Stimulated activated CD8-positive, alpha-beta memory T cell treated with anti-CD3 and anti-CD28 coated beads, Interleukin-12 subunit alpha, Interleukin-12 subunit beta, amount 100 ng/mL, for 4 hours (primary cell): ENCODE measurements around the gene RAD51B.
"Not testable (repeated sequence)": the region's sequence is repeated elsewhere in the genome, so short reads cannot be mapped to it uniquely, and the experiment has no call there.

Experiments
- DNase-seq: peaks from one replicate; pipeline ENCODE4 v3.0.0-alpha.2; 2020; ENCODE audit warnings: low read depth

RAD51B gene

DNA sequence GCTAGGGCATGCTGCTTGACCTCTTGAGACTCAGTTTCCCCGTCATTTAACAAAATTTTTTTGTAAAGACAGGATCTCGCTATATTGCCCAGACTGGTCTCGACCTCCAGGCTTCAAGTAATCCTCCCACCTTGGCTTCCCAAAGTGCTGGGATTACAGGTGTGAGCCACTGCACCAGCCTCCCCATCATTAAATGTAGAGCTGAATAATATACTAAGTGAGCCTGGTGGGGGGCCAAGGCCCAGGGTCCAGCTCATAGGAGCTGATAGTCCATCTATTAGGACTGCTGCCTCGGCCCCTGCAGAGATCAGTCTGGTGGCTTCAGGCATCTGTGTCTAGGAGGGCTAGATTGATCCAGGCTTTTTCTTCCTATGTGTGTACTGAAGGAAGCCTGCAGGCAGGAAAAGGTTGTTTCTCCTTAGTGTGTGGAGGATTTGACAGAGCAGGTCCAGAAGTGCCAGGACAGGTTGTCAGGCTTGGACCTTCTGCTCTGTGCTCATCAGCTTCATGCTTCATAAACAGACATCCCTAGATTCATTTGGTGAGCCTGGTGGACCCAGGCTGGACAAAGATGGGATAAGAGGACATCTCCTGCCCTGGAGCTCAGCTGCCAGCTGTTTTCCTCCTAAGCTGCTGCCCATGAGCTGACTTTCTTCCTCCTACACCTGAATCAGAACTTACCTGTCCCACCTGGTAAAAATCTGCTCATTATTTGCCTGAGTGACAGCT, 837.9 kb downstream of the RAD51B start:
- DNase-seq = no peak

DNA sequence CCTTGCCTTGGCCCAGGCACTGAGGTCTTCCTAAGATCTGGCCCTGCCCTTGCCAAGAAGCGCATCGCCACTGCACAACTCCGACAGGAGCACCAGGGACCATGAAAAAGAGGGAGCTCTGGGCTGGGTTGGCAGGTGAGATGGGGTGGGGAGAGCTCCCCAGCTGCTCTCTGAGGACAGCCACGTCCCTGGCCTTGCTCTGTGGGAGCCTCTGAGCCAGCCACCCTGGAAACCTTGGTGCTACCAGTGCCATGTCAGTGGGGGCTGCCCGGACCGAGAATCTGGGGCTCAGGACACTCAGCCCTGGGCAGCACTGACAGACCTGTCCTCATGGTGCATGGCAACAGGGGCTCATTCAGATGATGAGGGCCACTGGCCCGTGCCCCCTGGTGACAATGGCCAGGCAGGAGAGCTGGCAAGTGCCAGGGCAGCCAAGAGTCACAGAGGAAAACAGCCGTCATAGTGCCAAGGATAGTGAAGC, 838.5 kb downstream of the RAD51B start:
- DNase-seq = no peak

DNA sequence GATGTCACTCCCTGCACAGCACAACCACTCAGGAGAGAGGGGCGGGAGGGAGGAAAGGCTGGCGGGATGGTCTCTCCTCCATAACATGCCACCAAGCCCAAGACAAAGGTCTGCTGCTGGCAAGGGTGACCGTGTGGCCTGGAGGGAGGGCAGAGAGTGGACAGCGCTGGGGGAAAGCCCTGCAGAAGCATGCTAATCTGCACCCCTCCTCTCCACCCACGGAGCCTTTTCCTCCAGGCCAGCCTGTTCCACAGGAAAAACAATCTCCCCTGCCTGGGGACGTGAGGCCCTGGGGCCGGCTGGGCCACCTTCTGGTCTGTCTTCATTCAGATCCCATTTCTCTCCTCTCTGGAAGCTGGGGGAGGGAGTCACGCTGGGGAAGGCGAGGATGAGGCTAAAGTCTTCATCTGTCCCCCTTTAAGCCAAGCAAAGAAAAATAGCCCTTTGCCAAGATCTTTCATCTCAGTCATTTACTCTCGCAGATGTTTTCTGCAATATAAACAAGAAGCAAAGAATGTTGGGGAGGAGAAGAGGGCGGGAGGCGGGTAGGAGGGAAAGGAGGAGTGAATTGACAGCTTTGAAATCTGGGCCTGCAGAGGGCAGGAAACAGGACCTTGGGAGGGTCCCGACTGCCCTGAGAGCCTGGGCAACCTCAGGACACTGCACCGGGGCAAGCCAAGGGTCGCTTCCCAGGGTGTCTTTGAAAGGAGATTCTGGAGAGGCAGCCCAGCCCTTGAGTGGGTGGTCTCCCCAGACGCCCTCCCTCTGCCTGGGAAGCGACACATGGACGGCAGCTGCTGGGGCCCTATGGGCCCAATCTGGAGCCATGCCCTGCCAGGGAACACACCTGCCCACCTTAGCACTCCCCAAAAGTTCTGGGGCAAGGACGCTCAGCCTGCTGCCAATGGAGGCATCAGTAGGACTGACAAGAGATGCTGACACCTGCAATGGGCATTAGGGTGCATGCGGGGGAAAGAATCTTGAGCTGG, 839.7 kb downstream of the RAD51B start:
- DNase-seq = no peak

DNA sequence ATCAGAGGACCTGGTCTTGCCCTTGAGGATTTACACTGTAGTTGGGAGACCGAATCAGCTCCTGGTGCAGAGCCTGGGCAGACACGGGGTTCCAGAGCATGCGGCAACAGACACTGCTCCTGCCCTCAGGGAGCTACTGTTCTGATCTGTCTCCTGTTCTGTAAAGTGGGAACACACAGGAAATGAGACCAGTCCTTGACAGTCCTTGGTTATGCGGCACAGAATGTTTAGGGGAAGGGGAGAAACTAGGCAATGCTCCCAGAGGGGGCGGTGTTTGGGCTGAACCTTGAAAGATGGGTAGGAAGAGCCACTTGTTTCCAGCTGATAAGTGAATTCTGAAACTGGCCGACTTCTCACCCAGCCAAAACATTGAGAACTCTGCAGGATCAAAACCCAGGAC, 840.9 kb downstream of the RAD51B start:
- DNase-seq = no peak

DNA sequence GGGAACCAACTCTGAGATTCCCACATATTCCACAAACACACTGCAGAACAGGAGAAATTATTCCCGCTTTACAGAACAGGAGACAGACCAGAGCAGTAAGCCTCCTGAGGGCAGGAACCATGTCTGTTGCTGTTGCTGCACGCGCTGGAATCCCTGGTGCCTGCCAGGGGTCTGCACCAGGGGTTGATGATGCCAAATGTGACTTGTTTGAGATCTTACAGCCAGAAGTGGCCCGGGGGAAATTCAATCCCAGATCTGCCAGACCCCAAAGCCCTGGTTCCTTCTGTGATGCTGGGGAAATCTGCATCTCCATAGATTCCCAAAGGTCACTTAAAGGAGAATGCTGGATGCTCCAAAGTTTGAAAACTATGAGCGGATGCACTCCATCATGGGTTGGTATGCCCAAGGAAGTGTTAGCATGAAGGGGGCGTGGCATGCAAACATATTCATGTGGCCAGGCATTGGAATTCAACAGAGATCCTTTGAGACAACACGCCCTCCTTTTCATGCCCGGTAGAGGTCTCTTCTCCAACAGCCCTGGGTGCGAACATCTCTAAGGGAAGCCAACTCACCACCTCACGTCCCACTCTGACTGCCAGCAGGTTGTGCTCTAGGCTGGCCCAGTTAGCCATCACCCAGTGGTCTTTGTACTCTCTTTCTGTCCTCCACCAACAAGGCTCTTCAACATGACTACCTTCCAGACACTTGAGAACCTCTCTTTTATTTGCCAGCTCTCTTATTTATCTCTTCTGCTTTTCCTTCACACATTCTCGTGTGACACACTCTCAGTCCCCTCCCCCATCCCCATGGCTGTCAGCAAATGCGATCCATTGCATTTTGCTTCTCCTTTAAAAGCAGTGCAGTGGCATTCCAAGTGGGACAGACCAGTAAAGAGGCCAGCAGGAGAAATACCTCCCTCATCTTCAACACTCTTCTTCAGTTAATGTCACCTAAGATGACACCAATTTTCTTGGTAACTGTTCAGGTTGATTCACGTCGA, 841.9 kb downstream of the RAD51B start:
- no peak for DNase-seq

DNA sequence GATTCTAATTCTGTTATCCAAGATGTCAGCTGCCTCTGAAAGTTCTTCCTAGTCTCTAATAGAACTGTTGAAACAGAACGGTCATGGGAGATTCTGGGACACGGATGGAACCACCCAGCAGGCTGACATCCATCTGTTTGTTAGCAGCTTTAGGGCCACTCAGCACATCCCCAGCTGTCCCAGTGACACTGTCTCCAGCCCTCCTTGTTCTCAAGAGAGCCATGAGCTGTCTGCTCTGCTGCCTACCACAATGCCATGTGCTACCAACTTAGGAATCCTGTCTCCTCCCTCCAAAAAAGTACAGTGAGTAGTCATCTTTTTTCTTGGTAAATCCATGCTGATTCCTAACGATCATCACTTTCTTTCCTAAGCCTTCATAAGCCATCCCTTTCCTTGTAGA, 842.8 kb downstream of the RAD51B start:
- no peak for DNase-seq

DNA sequence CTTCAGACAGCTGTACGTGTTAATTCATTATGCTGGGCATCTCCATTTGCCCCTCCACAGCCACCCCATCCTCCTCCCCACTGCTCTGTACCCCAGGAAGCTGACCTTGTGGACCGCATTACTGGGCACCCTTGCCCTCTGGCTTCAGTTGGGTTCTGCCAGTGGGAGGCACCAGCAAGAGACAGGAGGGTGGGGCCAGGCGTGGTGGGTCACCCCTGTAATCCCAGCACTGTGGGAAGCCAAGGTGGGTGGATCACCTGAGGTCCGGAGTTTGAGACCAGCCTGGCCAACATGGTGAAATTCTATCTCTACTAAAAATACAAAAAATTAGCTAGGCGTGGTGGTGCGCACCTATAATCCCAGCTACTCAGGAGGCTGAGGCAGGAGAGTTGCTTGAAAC, 843.2 kb downstream of the RAD51B start:
- DNase-seq = not testable (repeated sequence)

DNA sequence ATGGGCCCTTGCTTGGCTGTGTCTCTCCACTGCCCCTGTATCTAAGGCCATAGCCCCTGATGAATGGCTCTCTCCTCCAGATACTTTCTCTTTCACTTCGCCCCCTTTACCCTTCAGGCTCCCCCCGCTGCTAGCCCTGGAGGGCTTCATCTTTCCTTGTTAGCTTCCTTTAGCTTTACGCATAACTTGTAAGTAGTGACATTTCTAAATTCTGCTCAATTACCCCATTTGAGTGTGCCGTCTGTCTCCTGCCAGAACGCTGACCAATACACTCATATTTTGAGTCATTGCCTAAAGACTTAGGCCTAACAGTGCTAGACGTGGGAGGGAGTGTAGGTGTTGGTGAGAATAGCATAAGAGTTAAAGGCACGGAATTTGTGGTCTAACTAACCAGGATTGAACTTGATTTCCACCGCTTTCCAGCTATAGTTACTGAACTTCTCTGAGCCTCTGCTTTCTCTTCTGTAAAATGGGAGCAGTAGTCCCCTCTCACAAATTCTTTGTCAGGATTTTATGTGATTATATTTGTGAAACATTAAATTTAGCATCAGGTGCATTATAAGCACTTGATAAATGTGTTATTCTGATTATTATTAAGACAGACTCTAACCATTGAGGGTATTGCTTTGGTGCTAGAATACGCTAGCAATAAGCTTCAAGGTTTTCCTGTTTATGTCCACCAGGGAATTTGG, 844.0 kb downstream of the RAD51B start:
- DNase-seq = no peak

DNA sequence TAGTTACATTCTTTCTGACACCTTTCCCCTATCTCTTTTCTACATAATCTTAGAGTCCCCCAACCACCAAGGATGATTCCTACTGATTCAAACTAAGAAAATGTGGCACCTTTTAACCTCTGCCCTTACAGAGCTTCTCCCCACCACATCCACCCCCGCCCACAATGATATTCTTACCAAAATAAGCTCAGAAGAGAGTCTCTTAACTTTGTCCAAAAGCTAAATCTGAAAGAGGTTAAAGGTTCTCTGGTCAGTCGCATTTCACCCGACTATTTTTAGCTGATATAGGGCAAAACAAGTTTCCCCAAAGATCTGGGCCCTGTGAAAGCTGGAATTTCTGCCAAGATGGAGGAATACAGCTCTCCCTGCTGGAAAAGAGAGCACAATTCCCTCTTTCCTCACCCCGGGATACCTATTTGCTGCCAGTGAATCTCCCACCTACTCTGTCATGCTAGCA, 844.7 kb downstream of the RAD51B start:
- DNase-seq = no peak

DNA sequence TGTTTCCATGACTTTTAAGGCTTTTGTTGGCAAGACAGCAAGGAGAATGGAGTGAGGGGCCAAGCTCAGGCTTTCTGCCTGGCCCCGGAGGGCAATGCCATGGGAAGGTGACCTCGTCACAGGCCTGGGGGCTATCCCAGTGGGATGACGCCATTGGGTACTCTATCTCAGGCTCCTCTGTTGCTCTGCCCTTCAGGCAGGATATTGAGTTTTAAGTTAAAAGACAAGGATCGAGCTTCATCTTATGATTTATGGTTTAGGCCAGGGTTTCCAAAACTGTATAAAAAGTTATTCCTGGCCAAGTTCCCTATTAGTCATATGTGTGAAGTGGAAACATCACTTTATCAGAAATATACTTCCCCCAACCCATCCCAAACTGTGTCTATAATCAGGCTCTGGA, 845.6 kb downstream of the RAD51B start:
- DNase-seq = no peak

DNA sequence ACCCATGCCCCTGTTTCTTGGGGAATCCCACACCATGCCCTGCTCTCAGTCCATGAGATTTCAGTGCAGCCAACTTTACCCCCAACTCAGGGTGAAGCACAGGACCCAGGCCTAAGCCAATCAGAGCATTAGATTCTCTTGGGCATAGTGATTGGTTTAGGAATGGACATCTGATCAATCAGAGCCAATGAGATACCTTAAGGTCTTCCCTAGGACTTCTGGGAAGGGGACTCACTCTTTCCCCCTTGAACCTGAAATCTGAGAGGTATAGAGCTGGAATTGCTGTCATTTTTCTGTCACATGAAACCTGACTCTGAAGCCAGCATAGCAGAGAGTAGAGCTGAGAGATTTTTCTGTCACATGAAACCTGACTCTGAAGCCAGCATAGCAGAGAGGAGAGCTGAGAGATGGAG, 846.2 kb downstream of the RAD51B start:
- no peak for DNase-seq

DNA sequence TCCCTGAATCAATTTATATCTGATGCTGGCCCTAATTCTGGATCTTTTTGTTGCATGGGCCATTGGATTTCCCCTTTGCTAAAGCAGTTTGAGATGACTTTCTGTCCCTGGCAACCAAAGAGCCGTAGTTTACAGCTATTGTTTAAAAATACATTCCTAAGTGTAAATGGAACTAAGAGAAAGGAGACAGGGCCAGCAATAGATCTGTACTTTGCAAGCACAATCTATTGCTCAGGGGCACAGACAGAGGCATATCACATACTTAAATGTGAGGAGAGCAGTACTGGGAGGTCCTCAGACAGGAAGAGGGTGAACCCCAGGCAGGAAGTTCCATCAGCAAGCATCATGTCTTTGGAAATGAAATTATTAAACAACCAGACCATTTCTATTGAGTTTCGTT, 846.7 kb downstream of the RAD51B start:
- DNase-seq = no peak

DNA sequence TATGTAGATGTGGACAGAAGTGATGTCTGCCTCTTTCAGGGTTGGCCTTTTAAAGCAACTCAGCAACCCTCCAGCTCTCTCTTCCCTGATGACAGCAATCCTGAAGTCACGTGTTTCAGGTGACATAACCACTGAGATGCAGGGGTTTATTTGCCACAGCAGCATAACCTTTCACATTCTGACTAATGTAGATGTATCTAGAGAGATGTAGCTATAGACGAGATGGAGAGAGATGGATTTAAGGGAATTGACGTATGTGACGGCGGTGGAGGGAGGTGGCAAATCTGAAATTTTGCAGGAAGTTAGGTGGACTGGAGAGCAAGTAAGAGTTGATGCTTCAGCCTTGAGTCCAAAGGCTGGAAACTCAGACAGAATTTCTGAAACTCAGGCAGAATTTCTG, 847.3 kb downstream of the RAD51B start:
- no peak for DNase-seq

DNA sequence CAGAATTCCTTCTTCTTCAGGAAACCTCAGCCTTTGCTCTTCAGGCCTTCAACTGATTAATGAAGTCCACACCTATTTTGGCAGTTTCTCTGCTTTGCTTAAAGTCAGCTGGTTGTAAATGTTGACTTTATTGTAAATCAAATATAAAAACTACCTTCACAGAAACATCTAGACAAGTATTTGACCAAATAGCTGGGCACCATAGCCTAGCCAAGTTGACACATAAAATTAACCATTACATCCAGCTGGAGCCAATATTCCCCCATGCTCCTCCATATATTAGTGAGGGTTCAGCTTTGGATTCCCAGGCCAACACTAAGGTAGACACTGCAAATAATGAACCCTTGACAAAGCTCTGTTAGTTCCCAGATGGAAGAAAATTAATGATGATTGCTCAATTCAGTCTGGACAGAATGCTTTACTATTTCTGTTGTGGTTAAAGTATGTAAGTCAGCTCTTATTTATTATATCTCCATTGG, 847.8 kb downstream of the RAD51B start:
- no peak for DNase-seq

DNA sequence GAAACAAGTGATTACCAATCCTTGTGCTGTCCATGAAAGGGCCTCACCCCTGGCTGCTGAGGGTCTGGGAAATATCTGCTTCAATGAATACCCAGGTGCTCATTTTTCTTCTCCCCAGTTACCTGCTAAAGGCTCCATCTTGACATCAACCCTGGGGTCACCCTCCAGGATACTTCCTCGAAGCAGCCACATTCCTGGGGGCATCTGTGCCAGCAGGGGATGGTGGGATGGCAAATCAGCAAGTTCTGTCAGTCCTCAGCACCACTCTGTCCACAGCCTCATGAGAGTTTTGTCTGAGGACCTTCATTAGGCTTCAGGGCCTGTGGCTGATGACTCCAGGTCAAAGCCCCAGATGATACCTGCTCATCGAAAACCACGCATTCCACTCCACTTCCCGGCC, 848.4 kb downstream of the RAD51B start:
- no peak for DNase-seq

DNA sequence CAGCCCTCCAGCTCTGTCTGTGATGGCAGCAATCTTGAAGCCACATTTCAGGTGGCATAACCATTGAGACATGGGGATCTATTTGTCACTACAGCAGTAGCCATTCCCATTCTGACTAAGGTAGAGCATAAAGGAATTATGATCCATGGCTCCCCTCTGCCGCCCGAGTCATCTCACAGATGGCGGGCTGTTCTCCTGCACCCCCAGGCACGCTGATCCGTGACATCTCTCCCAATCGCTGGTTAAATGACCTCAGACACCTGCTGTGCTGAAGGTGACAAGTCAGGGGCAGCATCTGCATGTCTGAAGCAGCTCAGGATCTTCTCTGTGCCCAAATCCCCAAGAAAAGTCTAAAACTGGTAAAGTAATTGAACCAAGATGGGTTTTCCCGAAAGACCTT, 849.0 kb downstream of the RAD51B start:
- DNase-seq = no peak

DNA sequence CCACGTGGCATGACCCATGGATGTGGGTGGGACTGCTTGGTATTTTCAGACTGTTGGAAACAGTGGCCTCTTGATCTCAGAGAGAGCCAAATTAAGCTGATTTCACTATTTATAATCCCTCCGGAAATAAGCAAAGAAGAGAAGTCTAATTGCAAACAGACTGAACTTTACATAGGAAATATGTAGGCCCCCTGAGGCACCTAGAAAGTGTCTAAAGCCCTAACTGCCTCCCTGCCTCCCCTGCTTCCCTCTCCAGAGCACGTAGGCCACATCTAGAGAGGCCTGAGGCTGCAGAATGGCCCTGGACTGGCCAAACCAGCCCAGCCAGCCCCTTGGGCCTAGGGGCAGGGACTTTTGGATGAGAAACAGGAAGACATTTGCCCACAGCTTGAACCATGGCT, 849.5 kb downstream of the RAD51B start:
- no peak for DNase-seq

DNA sequence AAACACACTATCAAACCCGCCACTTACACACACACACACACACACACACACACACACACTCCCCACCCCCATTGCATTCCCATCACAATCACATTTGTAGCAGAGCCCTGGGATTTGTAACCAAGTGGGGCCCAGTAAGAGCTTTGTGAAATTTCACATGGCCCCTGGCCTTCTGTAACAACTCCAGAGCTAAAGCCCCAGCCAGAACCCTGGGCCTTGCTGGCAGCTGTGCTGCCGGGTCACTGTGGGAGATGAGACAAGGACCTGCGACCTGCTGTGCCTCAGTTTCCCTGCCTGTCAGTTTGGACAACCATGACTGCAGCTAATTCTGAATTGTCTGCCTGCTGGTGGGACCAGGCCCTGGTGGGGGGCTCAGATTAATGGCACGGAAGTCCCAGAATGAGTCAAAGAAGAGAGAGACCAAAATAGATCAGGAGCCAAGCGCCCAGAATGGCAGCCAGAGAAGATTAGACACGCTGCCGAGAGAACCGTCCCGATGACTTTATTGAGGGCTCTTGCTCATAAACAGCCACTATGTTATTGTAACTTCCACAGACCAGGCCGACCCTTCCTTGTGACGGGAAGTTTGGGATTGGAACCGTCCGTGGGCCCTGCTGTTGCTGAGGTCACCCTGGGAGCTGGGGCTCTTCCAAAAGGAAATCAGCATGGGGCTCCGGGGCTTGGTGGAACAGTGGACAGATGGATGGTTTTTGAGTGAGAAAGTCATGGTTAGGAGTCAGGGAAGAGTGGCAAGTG, 850.2 kb downstream of the RAD51B start:
- no peak for DNase-seq

DNA sequence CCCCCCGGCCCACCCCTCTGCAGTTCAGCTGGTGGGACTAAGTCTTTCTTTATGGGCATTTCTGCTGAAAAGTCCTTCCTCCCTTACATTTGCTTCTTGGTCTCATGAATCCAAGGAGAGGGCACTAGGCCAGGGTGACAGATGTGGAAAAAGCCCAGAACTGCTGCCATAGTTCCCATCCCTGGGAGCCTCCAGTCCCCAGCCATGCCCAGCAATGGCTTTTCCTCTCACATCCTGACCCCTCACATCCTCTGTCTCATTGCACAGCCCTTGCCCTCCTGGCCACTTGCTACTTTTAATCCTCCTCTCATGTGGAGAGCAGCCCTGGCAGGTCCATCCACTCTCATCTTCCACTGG, 850.8 kb downstream of the RAD51B start:
- no peak for DNase-seq

DNA sequence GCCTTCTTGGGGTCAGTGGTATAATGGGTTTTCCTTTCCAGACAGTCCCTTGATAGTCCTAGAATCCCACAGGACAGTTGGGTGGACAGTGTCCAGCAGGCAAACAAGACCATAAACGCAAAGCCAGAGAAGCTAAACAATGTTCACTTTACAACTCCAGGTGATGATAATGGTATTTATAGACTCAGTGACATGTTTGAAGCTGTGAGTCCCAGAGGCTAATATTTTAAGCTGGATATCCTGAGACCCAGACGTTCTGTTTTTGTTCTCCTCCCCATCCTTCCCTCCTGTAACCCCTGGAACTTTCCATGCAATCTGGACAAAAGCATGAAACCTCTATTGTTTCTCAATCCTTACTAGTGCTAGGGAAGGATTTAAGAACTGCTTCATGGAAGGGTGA, 852.3 kb downstream of the RAD51B start:
- no peak for DNase-seq
